Liver (tissue), 9 donors: ENCODE results near the gene MMP21. TPM values are rescaled to one million over a fixed set of nuclear protein-coding genes. Genes with fewer than 3 reads are reported as not detected.

ENCODE experiments used
- DNase-seq: peaks from one replicate; pipeline ENCODE4 v3.0.0-alpha.2; 2017; ENCODE audit warnings: low spot score
- H3K27ac ChIP-seq, 2 donors: one replicate each; pipeline ENCODE4 v1.7.0; 2013; ENCODE audit warnings: inconsistent platforms in 2 of 2, low read length in 2 of 2, control low read depth in 1 of 2, low read depth in 1 of 2, mild to moderate bottlenecking in 1 of 2
- H3K27me3 ChIP-seq, 4 donors: one replicate each; pipeline versions ENCODE4 v1.6.1 to v1.7.0; 2013; ENCODE audit warnings: low read length in 3 of 4, inconsistent platforms in 1 of 4, mild to moderate bottlenecking in 1 of 4, moderate library complexity in 1 of 4; ENCODE audit not compliant: control insufficient read depth in 4 of 4, insufficient read depth in 4 of 4
- H3K36me3 ChIP-seq, 4 donors: one replicate each; pipeline versions ENCODE4 v1.6.1 to v1.7.0; 2013; ENCODE audit warnings: low read length in 3 of 4, mild to moderate bottlenecking in 3 of 4, low read depth in 1 of 4, moderate library complexity in 1 of 4; ENCODE audit not compliant: control insufficient read depth in 4 of 4, insufficient read depth in 3 of 4
- H3K4me1 ChIP-seq, 4 donors: one replicate each; pipeline versions ENCODE4 v1.6.1 to v1.7.0; 2013; ENCODE audit warnings: low read length in 3 of 4, mild to moderate bottlenecking in 3 of 4, moderate library complexity in 1 of 4; ENCODE audit not compliant: control insufficient read depth in 4 of 4, insufficient read depth in 4 of 4
- H3K4me3 ChIP-seq, 3 donors: one replicate each; pipeline versions ENCODE4 v1.6.1 to v1.7.0; 2013; ENCODE audit warnings: low read length in 3 of 3, control low read depth in 1 of 3, low read depth in 1 of 3, mild to moderate bottlenecking in 1 of 3
- H3K9ac ChIP-seq, 2 donors: one replicate each; pipeline ENCODE4 v1.7.0; 2013; ENCODE audit warnings: low read length in 2 of 2, mild to moderate bottlenecking in 2 of 2, moderate library complexity in 2 of 2, control low read depth in 1 of 2, low read depth in 1 of 2
- H3K9me3 ChIP-seq, 4 donors: one replicate each; pipeline versions ENCODE4 v1.6.1 to v1.7.0; 2013; ENCODE audit warnings: low read length in 3 of 4; ENCODE audit not compliant: control insufficient read depth in 4 of 4
- ATF3 ChIP-seq: IDR thresholded peaks from 2 replicates; pipeline ENCODE4 v1.6.1; 2016; ENCODE audit warnings: antibody characterized with exemption
- CTCF ChIP-seq: fragments of 150-350 bp; IDR thresholded peaks from 2 replicates; pipeline ENCODE4 v1.5.1; 2017; ENCODE audit warnings: improper control_type of control experiment, low read depth, low read length; ENCODE audit not compliant: missing input control
- EGR1 ChIP-seq, 2 donors: IDR thresholded peaks; 2 replicates each; pipeline ENCODE4 v1.6.1; 2016 to 2018; ENCODE audit warnings: antibody characterized with exemption in 2 of 2, low read depth in 2 of 2
- FOXA1 ChIP-seq: IDR thresholded peaks from 2 replicates; pipeline ENCODE4 v1.6.1; 2016; ENCODE audit warnings: antibody characterized with exemption
- FOXA2 ChIP-seq: IDR thresholded peaks from 2 replicates; pipeline ENCODE4 v1.6.1; 2016; ENCODE audit warnings: antibody characterized with exemption
- GABPA ChIP-seq, 2 donors: IDR thresholded peaks in 1 of 2; conservative IDR thresholded peaks in 1 of 2; 2 replicates each; pipeline ENCODE4 v1.6.1; 2016; ENCODE audit warnings: antibody characterized with exemption in 2 of 2, mild to moderate bottlenecking in 1 of 2, moderate library complexity in 1 of 2
- HNF4A ChIP-seq, 2 donors: conservative IDR thresholded peaks; 2 replicates each; pipeline ENCODE4 v1.6.1; 2016; ENCODE audit warnings: antibody characterized with exemption in 2 of 2, mild to moderate bottlenecking in 2 of 2
- HNF4G ChIP-seq: IDR thresholded peaks from 2 replicates; pipeline ENCODE4 v1.6.1; 2016; ENCODE audit warnings: antibody characterized with exemption
- JUND ChIP-seq, 2 donors: IDR thresholded peaks; 2 replicates each; pipeline ENCODE4 v1.6.1; 2016; ENCODE audit warnings: antibody characterized with exemption in 2 of 2
- MAX ChIP-seq: IDR thresholded peaks from 2 replicates; pipeline ENCODE4 v1.6.1; 2016; ENCODE audit warnings: antibody characterized with exemption
- NR2F2 ChIP-seq: IDR thresholded peaks from 2 replicates; pipeline ENCODE4 v1.6.1; 2016; ENCODE audit warnings: antibody characterized with exemption
- RAD21 ChIP-seq, 2 donors: IDR thresholded peaks; 2 replicates each; pipeline ENCODE4 v1.6.1; 2016; ENCODE audit warnings: antibody characterized with exemption in 2 of 2, mild to moderate bottlenecking in 2 of 2
- RXRA ChIP-seq, 2 donors: IDR thresholded peaks; 2 replicates each; pipeline ENCODE4 v1.6.1; 2017 to 2018; ENCODE audit warnings: antibody characterized with exemption in 2 of 2, mild to moderate bottlenecking in 1 of 2
- SP1 ChIP-seq: IDR thresholded peaks from 2 replicates; pipeline ENCODE4 v1.6.1; 2018; ENCODE audit warnings: antibody characterized with exemption, mild to moderate bottlenecking
- TAF1 ChIP-seq: conservative IDR thresholded peaks from 2 replicates; pipeline ENCODE4 v1.6.1; 2016; ENCODE audit warnings: antibody characterized with exemption, mild to moderate bottlenecking
- YY1 ChIP-seq: IDR thresholded peaks from 2 replicates; pipeline ENCODE4 v1.6.1; 2016; ENCODE audit warnings: antibody characterized with exemption, mild to moderate bottlenecking
- WGBS: extraction: QIAGEN DNeasy Blood & Tissue Kit; methylation state at CpG from one replicate; pipeline ENCODE4 v1.1.7; 2013; 5-methylcytosine and 5-hydroxymethylcytosine counted together
- polyA plus RNA-seq, 2 donors: library from polyadenylated mRNA; stranded (reverse) in 1 of 2; unstranded in 1 of 2; fragments of 200-250 nt in 1 of 2; fragments of >200 nt in 1 of 2; fragmentation: Nextera tagmentation in 1 of 2; extraction: Ambion mirVana in 1 of 2; gene quantifications; one replicate each; pipeline versions ENCODE4 v1.2.1 to v1.2.3, GENCODE V29; 2013 to 2015
- total RNA-seq, 2 donors: library from RNA; depleted of rRNA; stranded (reverse); fragments of >200 nt; gene quantifications; one replicate each; pipeline ENCODE4 v1.2.3, GENCODE V29; 2014
- TF ChIP-seq, protein P1 (sequence below): IDR thresholded peaks from 2 replicates; pipeline ENCODE4 v1.6.1; 2016; ENCODE audit warnings: antibody characterized with exemption, mild to moderate bottlenecking
- TF ChIP-seq, protein P2 (sequence below): IDR thresholded peaks from 2 replicates; pipeline ENCODE4 v1.6.1; 2016; ENCODE audit warnings: antibody characterized with exemption
- donor health status: healthy.
- donor health status: healthy.
- donor health status: healthy.
- donor health status: healthy.
- donor health status: healthy.

Gene MMP21
- total and polyA plus RNA-seq, 4 donors, result 0.03 to 0.37 (median 0.17) TPM; not detected in 1

- Histone ChIP-seq H3K27me3 (no peaks in the 10 kb centered on the region), H3K9ac (no peak overlapping the region), H3K9me3 (no peaks in the 10 kb centered on the region), H3K27ac (no peak overlapping the region), H3K4me1 (no peaks in the 10 kb centered on the region), H3K36me3 (peaks cover 8 to 95% (median 94%) of the 10 kb centered on the region in 4 donors), H3K4me3 (no peak overlapping the region)
- WGBS, result 98% methylated on average over 1 of the region's 1 CpG
- no peak for DNase-seq
- TF ChIP-seq JUND (IDR thresholded peaks at IDR 0.05) (no peak), NR2F2 (no peak), YY1 (no peak), CTCF (no peak), GABPA (IDR thresholded peaks at IDR 0.05 in 1 of 2, conservative IDR thresholded peaks at IDR 0.05 in 1 of 2) (no peak), EGR1 (IDR thresholded peaks at IDR 0.05; ENCODE audit: low read depth in 2 of 2) (no peak), TAF1 (no peak), FOXA1 (no peak), HNF4G (no peak), ATF3 (no peak), RXRA (IDR thresholded peaks at IDR 0.05) (no peak)
Observed at GRCh38 chr10:125734148-125734547, 41.5 kb downstream of the MMP21 start.

DNA sequence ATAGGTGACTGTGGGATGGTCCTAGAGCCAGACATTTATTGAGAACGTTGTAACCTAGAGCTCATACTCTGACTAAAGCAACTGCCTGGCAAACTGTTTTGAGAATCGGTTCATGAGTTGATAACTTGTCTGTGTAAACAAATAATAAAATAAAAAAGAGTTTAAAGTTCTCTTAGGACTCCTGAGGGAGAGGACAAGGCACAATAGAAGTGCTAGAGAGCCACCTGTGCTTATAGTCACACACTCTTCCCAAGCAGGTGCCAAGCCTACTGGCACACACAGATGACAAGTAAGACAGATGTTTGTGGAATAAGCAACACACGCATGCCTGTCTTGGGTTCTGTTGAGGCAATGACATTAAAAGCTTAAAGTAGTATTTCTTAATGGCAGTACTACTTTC is 48.2 kb downstream of the MMP21 start:
- H3K36me3 ChIP-seq, result peaks cover 3 to 87% (median 79%) of the 10 kb centered on the region in 4 donors
- no peak overlapping the region for H3K4me3 ChIP-seq
- no peak overlapping the region for H3K9ac ChIP-seq
- no peak for DNase-seq
- H3K27me3 ChIP-seq, result no peaks in the 10 kb centered on the region
- TF ChIP-seq MAX (no peak), FOXA1 (no peak), JUND (IDR thresholded peaks at IDR 0.05) (no peak), RAD21 (IDR thresholded peaks at IDR 0.05) (no peak), TAF1 (no peak), GABPA (IDR thresholded peaks at IDR 0.05 in 1 of 2, conservative IDR thresholded peaks at IDR 0.05 in 1 of 2) (no peak), SP1 (no peak), HNF4A (conservative IDR thresholded peaks at IDR 0.05) (no peak), FOXA2 (no peak), NR2F2 (no peak), YY1 (no peak), ATF3 (no peak), CTCF (no peak), RXRA (IDR thresholded peaks at IDR 0.05) (no peak)
- TF ChIP-seq, protein P1, sequence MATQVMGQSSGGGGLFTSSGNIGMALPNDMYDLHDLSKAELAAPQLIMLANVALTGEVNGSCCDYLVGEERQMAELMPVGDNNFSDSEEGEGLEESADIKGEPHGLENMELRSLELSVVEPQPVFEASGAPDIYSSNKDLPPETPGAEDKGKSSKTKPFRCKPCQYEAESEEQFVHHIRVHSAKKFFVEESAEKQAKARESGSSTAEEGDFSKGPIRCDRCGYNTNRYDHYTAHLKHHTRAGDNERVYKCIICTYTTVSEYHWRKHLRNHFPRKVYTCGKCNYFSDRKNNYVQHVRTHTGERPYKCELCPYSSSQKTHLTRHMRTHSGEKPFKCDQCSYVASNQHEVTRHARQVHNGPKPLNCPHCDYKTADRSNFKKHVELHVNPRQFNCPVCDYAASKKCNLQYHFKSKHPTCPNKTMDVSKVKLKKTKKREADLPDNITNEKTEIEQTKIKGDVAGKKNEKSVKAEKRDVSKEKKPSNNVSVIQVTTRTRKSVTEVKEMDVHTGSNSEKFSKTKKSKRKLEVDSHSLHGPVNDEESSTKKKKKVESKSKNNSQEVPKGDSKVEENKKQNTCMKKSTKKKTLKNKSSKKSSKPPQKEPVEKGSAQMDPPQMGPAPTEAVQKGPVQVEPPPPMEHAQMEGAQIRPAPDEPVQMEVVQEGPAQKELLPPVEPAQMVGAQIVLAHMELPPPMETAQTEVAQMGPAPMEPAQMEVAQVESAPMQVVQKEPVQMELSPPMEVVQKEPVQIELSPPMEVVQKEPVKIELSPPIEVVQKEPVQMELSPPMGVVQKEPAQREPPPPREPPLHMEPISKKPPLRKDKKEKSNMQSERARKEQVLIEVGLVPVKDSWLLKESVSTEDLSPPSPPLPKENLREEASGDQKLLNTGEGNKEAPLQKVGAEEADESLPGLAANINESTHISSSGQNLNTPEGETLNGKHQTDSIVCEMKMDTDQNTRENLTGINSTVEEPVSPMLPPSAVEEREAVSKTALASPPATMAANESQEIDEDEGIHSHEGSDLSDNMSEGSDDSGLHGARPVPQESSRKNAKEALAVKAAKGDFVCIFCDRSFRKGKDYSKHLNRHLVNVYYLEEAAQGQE, result no peak
- TF ChIP-seq, protein P2, sequence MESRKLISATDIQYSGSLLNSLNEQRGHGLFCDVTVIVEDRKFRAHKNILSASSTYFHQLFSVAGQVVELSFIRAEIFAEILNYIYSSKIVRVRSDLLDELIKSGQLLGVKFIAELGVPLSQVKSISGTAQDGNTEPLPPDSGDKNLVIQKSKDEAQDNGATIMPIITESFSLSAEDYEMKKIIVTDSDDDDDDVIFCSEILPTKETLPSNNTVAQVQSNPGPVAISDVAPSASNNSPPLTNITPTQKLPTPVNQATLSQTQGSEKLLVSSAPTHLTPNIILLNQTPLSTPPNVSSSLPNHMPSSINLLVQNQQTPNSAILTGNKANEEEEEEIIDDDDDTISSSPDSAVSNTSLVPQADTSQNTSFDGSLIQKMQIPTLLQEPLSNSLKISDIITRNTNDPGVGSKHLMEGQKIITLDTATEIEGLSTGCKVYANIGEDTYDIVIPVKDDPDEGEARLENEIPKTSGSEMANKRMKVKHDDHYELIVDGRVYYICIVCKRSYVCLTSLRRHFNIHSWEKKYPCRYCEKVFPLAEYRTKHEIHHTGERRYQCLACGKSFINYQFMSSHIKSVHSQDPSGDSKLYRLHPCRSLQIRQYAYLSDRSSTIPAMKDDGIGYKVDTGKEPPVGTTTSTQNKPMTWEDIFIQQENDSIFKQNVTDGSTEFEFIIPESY, result no peak
- H3K27ac ChIP-seq, result no peak overlapping the region
- H3K4me1 ChIP-seq, result no peaks in the 10 kb centered on the region
- H3K9me3 ChIP-seq, result no peaks in the 10 kb centered on the region
- WGBS, result 59% methylated on average over 3 of the region's 3 CpGs
